HepG2 (cell line): ENCODE data around the gene PSMD9. TPM values are rescaled to one million over a fixed set of nuclear protein-coding genes. Genes with fewer than 3 reads are reported as not detected.

Source experiments
- GMEB2 ChIP-seq: IDR thresholded peaks from 2 replicates; pipeline ENCODE4 v1.6.1; 2016; ENCODE audit warnings: missing biosample characterization, missing genetic modification reagents, low read depth
- KLF16 ChIP-seq, 2 experiments: sonication (generic) in 1 of 2; formaldehyde crosslinking in 1 of 2; IDR thresholded peaks; 2 replicates each; pipeline versions ENCODE4 v1.6.1 to v1.8.0; 2016 to 2023; ENCODE audit warnings: missing genetic modification reagents in 2 of 2, missing compliant biosample characterization in 1 of 2
- NFE2 ChIP-seq: sonication (generic); formaldehyde crosslinking; IDR thresholded peaks from 2 replicates; pipeline ENCODE4 v1.4.0; 2020; ENCODE audit warnings: missing genetic modification reagents
- POLR2AphosphoS2 ChIP-seq: IDR thresholded peaks from 2 replicates; pipeline ENCODE4 v1.6.1; 2011; ENCODE audit warnings: low read depth, low read length, improper control_type of control experiment
- SIN3A ChIP-seq: IDR thresholded peaks from 2 replicates; pipeline ENCODE4 v1.6.1; 2011; ENCODE audit warnings: low read depth, mild to moderate bottlenecking, control low read depth, low read length, borderline replicate concordance
- ZBTB14 ChIP-seq: sonication (generic); formaldehyde crosslinking; IDR thresholded peaks from 2 replicates; pipeline ENCODE4 v1.4.0; 2020; ENCODE audit warnings: missing genetic modification reagents
- ZBTB20 ChIP-seq: sonication (generic); formaldehyde crosslinking; IDR thresholded peaks from 2 replicates; pipeline ENCODE4 v1.8.1; 2023; ENCODE audit warnings: missing genetic modification reagents, low read depth, mild to moderate bottlenecking, borderline replicate concordance
- ZIK1 ChIP-seq: sonication (generic); formaldehyde crosslinking; IDR thresholded peaks from 2 replicates; pipeline ENCODE4 v1.5.0; 2020; ENCODE audit warnings: mild to moderate bottlenecking, low read depth, missing genetic modification reagents, borderline replicate concordance
- ZNF253 ChIP-seq: sonication (generic); formaldehyde crosslinking; IDR thresholded peaks from 2 replicates; pipeline ENCODE4 v1.8.0; 2022; ENCODE audit warnings: mild to moderate bottlenecking, missing genetic modification reagents, borderline replicate concordance
- ZNF256 ChIP-seq: sonication (generic); formaldehyde crosslinking; conservative IDR thresholded peaks from 2 replicates; pipeline ENCODE4 v1.4.0; 2020; ENCODE audit warnings: missing genetic modification reagents
- ZNF274 ChIP-seq: sonication (generic); formaldehyde crosslinking; IDR thresholded peaks from 2 replicates; pipeline ENCODE4 v1.5.1; 2020; ENCODE audit warnings: mild to moderate bottlenecking, missing genetic modification reagents
- ZNF512B ChIP-seq: sonication (generic); formaldehyde crosslinking; IDR thresholded peaks from 2 replicates; pipeline ENCODE4 v1.5.1; 2020; ENCODE audit warnings: missing genetic modification reagents, mild to moderate bottlenecking, borderline replicate concordance
- ZNF567 ChIP-seq: sonication (generic); formaldehyde crosslinking; IDR thresholded peaks from 2 replicates; pipeline ENCODE4 v1.8.1; 2023; ENCODE audit warnings: mild to moderate bottlenecking, missing genetic modification reagents, borderline replicate concordance
- ZXDC ChIP-seq: sonication (generic); formaldehyde crosslinking; IDR thresholded peaks from 2 replicates; pipeline ENCODE4 v1.5.0; 2020; ENCODE audit warnings: mild to moderate bottlenecking, missing genetic modification reagents
- polyA plus RNA-seq, 8 experiments: library from polyadenylated mRNA; depleted of rRNA in 3 of 8; stranded (reverse) in 7 of 8; unstranded in 1 of 8; fragments of >200 nt; fragmentation: Illumina TruSeq in 4 of 8; extraction: Trizol in 4 of 8; gene quantifications; 2 replicates each; pipeline versions ENCODE4 v1.2.1 to v1.2.3, GENCODE V29; 2011 to 2016; ENCODE audit warnings: low read depth in 4 of 8, missing spikeins in 1 of 8, mixed read lengths in 1 of 8; ENCODE audit not compliant: insufficient read depth in 1 of 8
- total RNA-seq, 5 experiments: library from RNA; depleted of rRNA; stranded (reverse); fragments of >200 nt; fragmentation: Illumina TruSeq; extraction: Trizol; gene quantifications; 2 replicates each; pipeline ENCODE4 v1.2.3, GENCODE V29; 2016; ENCODE audit warnings: low read depth in 1 of 5

Gene PSMD9
- total and polyA plus RNA-seq, 2 of the 13 experiments (the other 11 are each of a cell fraction or from before 2014, with no cell fraction given): 41.4 to 61.1 TPM

GRCh38 chr12:121857322-121858246, 31.0 kb upstream of the PSMD9 start (continued):
- TF ChIP-seq ZBTB20 (CRISPR knock-in tag) (no peak), ZNF512B (CRISPR knock-in tag) (no peak), ZNF567 (CRISPR knock-in tag) (0 out of 2 replicates have a peak, but pooled peaks have one; percentile 33), ZNF274 (CRISPR knock-in tag) (no peak), ZNF256 (CRISPR knock-in tag) (no peak), ZXDC (CRISPR knock-in tag) (no peak), GMEB2 (CRISPR knock-in tag) (no peak), KLF16 (CRISPR knock-in tag; IDR thresholded peaks at IDR 0.05) (0 out of 4 replicates have a peak, but pooled peaks of 1 of the 2 experiments have one; percentile 28), POLR2AphosphoS2 (no peak), ZIK1 (CRISPR knock-in tag) (no peak; the same call in 1 of the 2 replicates), NFE2 (CRISPR knock-in tag) (no peak), SIN3A (peak; percentile 65; the same call in 1 of the 2 replicates), ZNF253 (CRISPR knock-in tag) (no peak), ZBTB14 (CRISPR knock-in tag) (no peak)
